ENCODE results near the gene ETFA. TPM values are rescaled to one million over a fixed set of nuclear protein-coding genes. Genes with fewer than 3 reads are reported as not detected.

ETFA gene
- total RNA-seq = 100 to 1,000 TPM in 1 of 4 donors, 10 to 100 TPM in 3; 58.4 to 102 (median 82.0) TPM
- 100 to 1,000 TPM; 191 to 476 (median 258) TPM for polyA plus RNA-seq

GRCh38 chr15:76311100-76311953 lies at the start of gene ETFA:
TSS of gene ETFA (minus strand) at chr15:76311469. CDS start at chr15:76311388, 81 bp downstream.
- Histone ChIP-seq H3K36me3 (no peaks in the 10 kb centered on the region), H3K9me3 (no peaks in the 10 kb centered on the region), H3K27ac (peak within 1 kb of the TSS; percentile 84 to 88 (median 86)), H3K4me1 (peaks cover 0 to 27% (median 18%) of the 10 kb centered on the region in 4 donors), H3K27me3 (no peaks in the 10 kb centered on the region), H3K4me3 (peak within 1 kb of the TSS; percentile 62 to 81 (median 68))
- intact Hi-C loops (cut with DNase I) = loop anchor here (1.0 to 2.0 kb wide), 2 partner anchors 25 to 115 kb away; partner anchors contain the start of gene ISL2
- TF ChIP-seq POLR2A (IDR thresholded peaks at IDR 0.05) = peak; percentile 90 to 91
- peak in 1 of 4 donors; percentile 34 for TF ChIP-seq EP300 (IDR thresholded peaks at IDR 0.05)
- TF ChIP-seq POLR2AphosphoS5 (IDR thresholded peaks at IDR 0.05) = peak; percentile 97 to 99 (median 98)
- TF ChIP-seq CTCF (IDR thresholded peaks at IDR 0.05) = no peak
- peak; percentile 99 for DNase-seq
- WGBS, 2 donors = 1 to 2% methylated on average over 60 of the region's 60 CpGs

GRCh38 chr15:76360416-76360815 lies 49.1 kb upstream of the ETFA start:
- Histone ChIP-seq H3K27ac (no peak overlapping the region), H3K36me3 (peaks cover 0 to 4% (median 0%) of the 10 kb centered on the region in 4 donors), H3K4me3 (no peak overlapping the region), H3K9me3 (no peaks in the 10 kb centered on the region), H3K27me3 (no peaks in the 10 kb centered on the region), H3K4me1 (no peaks in the 10 kb centered on the region)
- TF ChIP-seq EP300 (IDR thresholded peaks at IDR 0.05) (no peak), POLR2A (IDR thresholded peaks at IDR 0.05) (no peak), POLR2AphosphoS5 (IDR thresholded peaks at IDR 0.05) (no peak), CTCF (IDR thresholded peaks at IDR 0.05) (no peak)
- intact Hi-C loops (cut with DNase I) = no loop called here
- DNase-seq = no peak
- 87 to 92% methylated on average over 3 of the region's 3 CpGs for WGBS, 2 donors

DNA sequence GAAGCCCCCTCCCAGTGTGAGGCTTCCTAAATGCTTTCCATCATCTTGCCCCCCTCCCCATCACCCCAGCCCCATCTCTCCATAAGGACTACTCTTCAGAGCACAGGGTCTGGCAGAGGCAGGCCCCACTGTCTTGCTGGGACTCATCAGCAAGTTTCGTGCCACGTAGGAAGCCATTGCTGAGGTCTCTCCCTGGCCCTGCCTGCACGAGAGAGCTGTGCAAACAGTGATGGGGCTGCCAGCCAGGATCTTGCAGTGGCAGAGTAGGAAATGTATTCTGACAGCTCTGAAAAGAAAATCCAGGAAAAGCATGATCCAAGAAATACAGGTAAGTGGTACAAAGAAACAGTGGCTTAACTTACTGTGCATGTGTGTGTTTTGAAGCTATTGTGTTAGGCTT lies 47.9 kb upstream of the ETFA start:
- intact Hi-C loops (cut with DNase I) = no loop called here
- H3K4me1 ChIP-seq = no peaks in the 10 kb centered on the region
- TF ChIP-seq EP300 (IDR thresholded peaks at IDR 0.05) (no peak), POLR2A (IDR thresholded peaks at IDR 0.05) (no peak), POLR2AphosphoS5 (IDR thresholded peaks at IDR 0.05) (no peak), CTCF (IDR thresholded peaks at IDR 0.05) (no peak)
- no peak for DNase-seq
- WGBS, 2 donors = 44 to 88% methylated on average over 3 of the region's 3 CpGs
- no peaks in the 10 kb centered on the region for H3K27me3 ChIP-seq
- no peaks in the 10 kb centered on the region for H3K9me3 ChIP-seq
- H3K4me3 ChIP-seq = no peak overlapping the region
- peaks cover 0 to 4% (median 0%) of the 10 kb centered on the region in 4 donors for H3K36me3 ChIP-seq
- H3K27ac ChIP-seq = no peak overlapping the region

- Histone ChIP-seq H3K27me3 (no peaks in the 10 kb centered on the region), H3K27ac (no peak overlapping the region), H3K4me1 (no peaks in the 10 kb centered on the region), H3K9me3 (no peaks in the 10 kb centered on the region), H3K36me3 (peaks cover 0 to 4% (median 0%) of the 10 kb centered on the region in 4 donors), H3K4me3 (no peak overlapping the region)
- 48 to 95% methylated on average over 3 of the region's 3 CpGs for WGBS, 2 donors
- DNase-seq = no peak
- TF ChIP-seq POLR2AphosphoS5 (IDR thresholded peaks at IDR 0.05) = no peak
- TF ChIP-seq POLR2A (IDR thresholded peaks at IDR 0.05) = no peak
- no peak for TF ChIP-seq CTCF (IDR thresholded peaks at IDR 0.05)
- TF ChIP-seq EP300 (IDR thresholded peaks at IDR 0.05) = no peak
- intact Hi-C loops (cut with DNase I) = no loop called here
These were observed 47.2 kb upstream of the ETFA start for GRCh38 chr15:76358453-76358852.

Data from sigmoid colon (tissue), 7 donors.